ENCODE data around the gene RPL35A.
"Not testable (repeated sequence)": the region's sequence is repeated elsewhere in the genome, so short reads cannot be mapped to it uniquely, and the experiment has no call there.

The RPL35A gene

DNA sequence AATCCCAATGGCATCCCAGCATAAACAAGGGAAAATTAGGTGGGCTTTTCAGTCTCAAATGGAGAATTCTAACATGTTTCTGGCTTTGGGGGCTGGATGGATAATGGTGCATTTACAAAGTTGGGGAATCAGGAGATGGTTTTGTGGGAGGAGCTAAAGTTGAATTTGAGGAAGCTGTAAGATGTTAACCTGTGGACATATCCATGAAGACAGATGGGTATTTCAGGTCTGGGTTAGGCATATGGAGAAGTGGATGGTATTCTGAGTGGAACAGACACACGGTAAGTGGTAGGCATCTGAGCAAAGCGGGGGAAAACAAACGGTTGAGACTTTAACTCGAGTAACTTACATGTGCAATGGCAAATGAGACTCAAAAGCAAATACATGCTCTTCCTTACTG, 8.4 kb downstream of the RPL35A start:
- Mint-ChIP-seq H3K4me3 (peak overlapping the region; percentile 37 to 91), H3K4me1 (ENCODE audit: low read depth in 2 of 2) (peaks cover 42 to 54% of the 10 kb centered on the region in 2 donors), H3K27me3 (no peaks in the 10 kb centered on the region), H3K9me3 (no peaks in the 10 kb centered on the region), H3K36me3 (ENCODE audit: insufficient read depth) (peaks cover 49% of the 10 kb centered on the region), H3K27ac (peak overlapping the region; percentile 54 to 66)
- DNase-seq (no peak), ATAC-seq (replicated peaks) (no peak)

DNA sequence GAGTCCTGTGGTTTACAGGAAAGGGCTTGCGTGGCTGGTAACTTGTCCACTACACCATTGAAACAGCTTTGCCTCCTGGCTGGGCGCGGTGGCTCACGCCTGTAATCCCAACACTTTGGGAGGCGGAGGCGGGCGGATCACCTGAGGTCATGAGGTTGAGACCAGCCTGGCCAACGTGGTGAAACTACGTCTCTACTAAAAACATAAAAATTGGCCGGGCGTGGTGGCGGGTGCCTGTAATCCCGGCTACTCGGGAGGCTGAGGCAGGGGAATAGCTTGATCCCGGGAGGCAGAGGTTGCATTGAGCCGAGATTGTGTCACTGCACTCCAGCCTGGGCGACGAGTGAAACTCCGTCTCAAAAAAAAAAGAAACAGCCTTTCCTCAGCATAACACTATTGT, 8.9 kb downstream of the RPL35A start:
- not testable (repeated sequence) for ATAC-seq (replicated peaks); H3K9me3 Mint-ChIP-seq; H3K27me3 Mint-ChIP-seq; DNase-seq
- Mint-ChIP-seq H3K36me3 (ENCODE audit: insufficient read depth) (peaks cover 44% of the 10 kb centered on the region), H3K4me1 (ENCODE audit: low read depth in 2 of 2) (peaks cover 37 to 49% of the 10 kb centered on the region in 2 donors), H3K4me3 (peak overlapping the region; percentile 37 to 91), H3K27ac (peak overlapping the region; percentile 54 to 66)

DNA sequence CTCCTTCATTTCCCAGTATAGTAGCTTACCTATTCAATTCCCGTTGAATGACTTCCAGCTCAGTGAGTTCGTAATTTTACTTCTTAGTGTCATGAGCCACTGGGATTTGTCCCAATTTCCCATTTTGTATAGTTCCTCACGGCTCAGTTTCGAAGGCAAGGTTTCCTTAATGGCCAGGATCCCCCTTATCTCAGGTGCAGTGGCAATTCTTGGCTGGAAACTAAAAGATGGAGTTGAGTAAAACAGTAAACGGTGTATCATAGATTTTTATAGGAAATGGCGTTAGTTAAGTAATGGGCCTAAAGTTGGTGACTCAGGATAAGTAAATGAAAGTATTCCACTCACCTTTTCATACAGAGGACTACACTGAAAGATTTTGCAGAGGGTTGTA, 9.5 kb downstream of the RPL35A start:
- H3K4me1 Mint-ChIP-seq (ENCODE audit: low read depth in 2 of 2), result peaks cover 34 to 43% of the 10 kb centered on the region in 2 donors
- no peaks in the 10 kb centered on the region for H3K27me3 Mint-ChIP-seq

DNA sequence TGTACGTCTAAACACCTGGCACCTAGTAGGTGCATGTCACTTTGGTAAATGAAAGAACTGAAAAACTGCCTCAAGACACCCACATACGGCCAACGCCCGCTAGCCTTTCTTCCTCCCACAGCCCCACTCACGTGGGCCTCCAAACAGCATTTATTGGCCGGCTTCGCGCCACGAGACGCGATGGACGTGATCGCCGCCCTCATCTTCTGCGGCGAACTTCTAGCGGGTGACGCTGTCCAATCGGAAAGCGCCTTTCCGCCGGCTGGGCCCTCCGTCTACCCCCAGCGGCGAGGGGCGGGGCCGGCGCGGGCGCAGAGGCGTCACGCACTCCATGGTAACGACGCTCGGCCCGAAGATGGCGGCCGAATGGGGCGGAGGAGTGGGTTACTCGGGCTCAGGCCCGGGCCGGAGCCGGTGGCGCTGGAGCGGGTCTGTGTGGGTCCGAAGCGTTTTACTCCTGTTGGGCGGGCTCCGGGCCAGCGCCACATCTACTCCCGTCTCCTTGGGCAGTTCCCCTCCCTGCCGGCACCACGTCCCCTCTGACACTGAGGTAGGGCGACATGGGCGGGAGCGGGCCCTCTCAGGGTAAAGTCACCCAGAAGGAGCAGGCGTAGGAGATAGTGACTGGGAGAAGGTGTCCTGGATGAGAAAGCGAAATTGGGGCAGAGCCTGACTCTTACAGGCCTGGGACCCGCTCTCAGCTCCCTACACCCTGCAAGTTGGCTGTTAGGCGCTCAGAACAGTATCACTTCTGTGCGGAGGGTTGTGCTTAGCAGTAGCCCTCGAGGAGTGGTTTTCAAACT, 10.1 kb downstream of the RPL35A start, which contains the start of gene LMLN:
TSS of gene LMLN (plus strand) at position 327 of the 803 bp plus-strand sequence. CDS start at position 356, 29 bp downstream.
- DNase-seq (peak; percentile 92 to 95 (median 93)), ATAC-seq (replicated peaks) (peak; percentile 95)
- H3K4me3 Mint-ChIP-seq, result peak within 1 kb of the TSS; percentile 91
- peaks cover 32% of the 10 kb centered on the region for H3K36me3 Mint-ChIP-seq (ENCODE audit: insufficient read depth)
- no peaks in the 10 kb centered on the region for H3K27me3 Mint-ChIP-seq
- peaks cover 34 to 38% of the 10 kb centered on the region in 2 donors for H3K4me1 Mint-ChIP-seq (ENCODE audit: low read depth in 2 of 2)
- no peaks in the 10 kb centered on the region for H3K9me3 Mint-ChIP-seq
- peak within 1 kb of the TSS; percentile 89 to 91 for H3K27ac Mint-ChIP-seq

More for the DNA sequence above, 9.5 kb downstream of the RPL35A start:
- Mint-ChIP-seq H3K9me3 (no peaks in the 10 kb centered on the region), H3K4me3 (peak overlapping the region; percentile 91), H3K27ac (peak overlapping the region; percentile 89 to 91), H3K36me3 (ENCODE audit: insufficient read depth) (peaks cover 38% of the 10 kb centered on the region)
- ATAC-seq (replicated peaks) (no peak), DNase-seq (no peak)

DNA sequence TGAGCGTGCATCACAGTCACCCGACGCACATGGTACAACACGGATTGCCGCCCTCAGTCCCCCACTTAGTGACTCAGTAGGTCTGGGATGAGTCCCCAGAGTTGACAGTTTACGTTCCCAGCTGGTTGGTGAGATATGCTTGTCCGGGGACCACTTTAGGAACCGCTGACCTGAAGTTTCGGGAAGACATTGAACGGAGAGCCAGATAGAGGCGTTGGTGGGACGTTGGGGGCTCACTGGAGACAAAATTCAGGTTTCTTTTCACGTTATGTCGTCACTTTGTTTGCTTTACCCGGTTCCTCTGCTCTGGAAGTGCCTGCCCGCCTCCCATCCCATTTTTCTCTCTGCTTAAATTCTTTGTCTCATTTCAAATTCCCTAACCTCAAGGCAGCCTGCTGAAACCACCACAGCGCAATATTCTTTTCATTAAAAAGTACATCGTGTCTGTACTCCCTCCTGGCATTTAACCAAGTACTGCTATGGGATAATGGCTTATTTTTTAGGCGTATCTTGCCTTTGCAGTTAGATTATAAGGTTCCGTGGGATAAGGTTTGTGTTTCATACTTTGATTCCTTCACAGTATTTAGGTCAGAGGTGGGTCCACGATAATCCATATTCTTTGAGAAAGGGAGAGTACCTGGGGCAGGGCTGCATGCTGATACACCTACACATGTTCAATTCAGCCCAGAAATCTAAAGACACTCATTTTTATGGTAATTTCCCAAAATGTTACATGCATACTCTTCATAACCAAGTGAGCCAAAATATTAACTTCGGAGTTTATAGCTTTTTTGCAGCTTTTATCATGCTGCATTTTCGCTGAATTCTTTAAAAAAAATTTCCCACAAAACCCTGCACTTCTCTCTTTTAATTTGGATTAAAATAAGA, 10.9 kb downstream of the RPL35A start:
- peaks cover 23% of the 10 kb centered on the region for H3K36me3 Mint-ChIP-seq (ENCODE audit: insufficient read depth)
- peak overlapping the region; percentile 91 for H3K4me3 Mint-ChIP-seq
- H3K27me3 Mint-ChIP-seq, result no peaks in the 10 kb centered on the region
- peaks cover 34 to 38% of the 10 kb centered on the region in 2 donors for H3K4me1 Mint-ChIP-seq (ENCODE audit: low read depth in 2 of 2)
- ATAC-seq (replicated peaks) (no peak), DNase-seq (no peak)
- H3K27ac Mint-ChIP-seq, result peak overlapping the region; percentile 89 to 91
- H3K9me3 Mint-ChIP-seq, result no peaks in the 10 kb centered on the region

DNA sequence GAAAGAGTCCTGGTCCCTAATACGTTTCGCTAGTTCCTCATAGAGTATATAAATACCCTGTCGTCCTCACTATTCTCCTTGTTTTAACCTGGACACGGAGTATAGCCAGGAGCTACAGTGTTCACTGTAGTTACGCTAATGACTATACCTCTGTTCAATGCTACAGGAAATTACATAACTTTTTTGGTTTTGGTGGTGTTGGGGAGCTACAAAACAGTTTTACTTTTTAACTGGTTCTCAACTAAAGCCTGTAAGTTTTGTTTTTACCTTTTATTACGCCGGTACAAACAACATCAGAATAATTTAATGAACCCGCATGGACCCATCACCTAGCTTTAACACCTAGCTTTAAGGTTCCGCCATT, 11.6 kb downstream of the RPL35A start:
- peak overlapping the region; percentile 69 to 91 for H3K27ac Mint-ChIP-seq
- ATAC-seq (replicated peaks), result no peak
- H3K4me3 Mint-ChIP-seq, result peak overlapping the region; percentile 91

DNA sequence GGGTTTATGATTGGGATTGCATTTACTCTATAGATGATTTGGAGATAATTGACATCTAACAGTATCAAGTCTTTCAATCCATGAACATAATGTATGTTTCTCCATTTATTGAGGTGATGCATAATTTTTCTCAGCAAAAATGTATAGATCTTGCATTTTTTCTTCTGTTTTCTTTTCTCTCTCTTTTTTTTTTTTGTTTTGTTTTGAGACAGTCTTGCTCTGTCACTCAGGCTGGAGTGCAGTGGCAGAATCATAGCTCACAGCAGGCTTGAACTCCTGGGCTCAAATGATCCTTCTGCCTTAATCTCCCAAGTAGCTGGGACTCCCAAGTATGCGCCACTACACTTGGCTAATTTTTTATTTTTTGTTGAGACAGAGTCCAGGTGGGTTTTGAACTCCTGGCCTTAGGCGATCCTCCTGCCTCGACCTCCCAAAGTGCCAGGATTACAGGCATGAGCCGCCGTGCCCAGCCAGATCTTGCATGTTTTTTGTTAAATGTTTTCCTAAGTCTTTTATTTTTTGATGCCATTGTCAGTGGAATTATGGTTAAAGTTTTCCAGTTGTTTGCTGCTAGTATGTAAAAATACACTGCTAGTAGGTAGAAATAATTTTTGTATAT, 13.1 kb downstream of the RPL35A start:
- ATAC-seq (replicated peaks) (no peak), DNase-seq (no peak)
- Mint-ChIP-seq H3K36me3 (ENCODE audit: insufficient read depth) (peaks cover 13% of the 10 kb centered on the region), H3K27me3 (no peaks in the 10 kb centered on the region), H3K27ac (no peak overlapping the region), H3K9me3 (peaks cover 2 to 5% of the 10 kb centered on the region in 2 donors), H3K4me1 (ENCODE audit: low read depth in 2 of 2) (peaks cover 26 to 32% of the 10 kb centered on the region in 2 donors), H3K4me3 (no peak overlapping the region)

More for the DNA sequence above, 11.6 kb downstream of the RPL35A start:
- DNase-seq, result no peak
- Mint-ChIP-seq H3K4me1 (ENCODE audit: low read depth in 2 of 2) (peaks cover 34 to 38% of the 10 kb centered on the region in 2 donors), H3K9me3 (no peaks in the 10 kb centered on the region), H3K27me3 (no peaks in the 10 kb centered on the region), H3K36me3 (ENCODE audit: insufficient read depth) (peaks cover 17% of the 10 kb centered on the region)

DNA sequence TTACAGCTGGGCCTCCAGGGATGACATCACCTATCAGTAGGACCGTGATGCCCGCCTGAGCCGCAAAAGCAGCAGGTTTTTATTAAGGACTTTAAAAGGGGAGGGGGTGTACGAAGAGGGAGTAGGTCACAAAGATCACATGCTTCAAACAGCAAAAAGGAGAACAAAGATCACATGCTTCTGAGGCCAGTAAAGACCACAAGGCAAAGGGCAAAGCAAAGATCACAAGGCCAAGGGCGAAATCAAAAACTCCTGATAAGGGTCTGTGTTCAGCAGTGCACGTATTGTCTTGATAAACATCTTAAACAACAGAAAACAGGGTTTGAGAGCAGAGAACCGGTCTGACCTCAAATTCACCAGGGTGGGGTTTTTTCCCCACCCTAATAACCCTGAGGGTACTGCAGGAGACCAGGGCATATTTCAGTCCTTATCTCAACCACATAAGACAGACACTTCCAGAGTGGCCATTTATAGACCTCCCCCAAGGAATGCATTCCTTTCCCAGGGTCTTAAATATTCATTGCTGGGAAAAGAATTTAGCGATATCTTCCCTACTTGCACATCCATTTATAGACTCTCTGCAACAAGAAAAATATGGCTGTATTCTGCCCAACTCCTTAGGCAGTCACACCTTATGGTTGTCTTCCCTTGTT, 17.5 kb downstream of the RPL35A start:
- H3K9me3 Mint-ChIP-seq; H3K4me3 Mint-ChIP-seq; ATAC-seq (replicated peaks); H3K27ac Mint-ChIP-seq; H3K36me3 Mint-ChIP-seq (ENCODE audit: insufficient read depth); H3K4me1 Mint-ChIP-seq (ENCODE audit: low read depth in 2 of 2); DNase-seq; H3K27me3 Mint-ChIP-seq: not testable (repeated sequence)

DNA sequence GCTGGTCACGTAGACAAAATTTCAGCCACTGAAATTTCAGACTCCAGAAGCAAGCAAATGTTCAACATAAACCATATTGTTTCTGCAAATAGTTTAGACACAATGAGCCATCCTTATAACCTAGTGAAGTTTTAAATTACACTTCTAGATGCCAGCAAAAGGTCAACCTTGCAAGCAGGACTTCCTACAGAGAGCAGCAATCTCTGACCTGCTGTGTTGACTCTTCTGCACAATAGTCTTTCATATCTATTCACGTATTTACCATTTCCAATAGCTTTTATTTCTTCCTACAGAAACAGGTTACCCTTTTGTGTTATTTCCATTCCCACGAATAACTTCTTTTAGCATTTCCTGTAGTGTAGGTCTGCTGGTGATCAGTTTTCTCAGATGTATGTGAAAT, 20.6 kb downstream of the RPL35A start:
- Mint-ChIP-seq H3K27ac (no peak overlapping the region), H3K36me3 (ENCODE audit: insufficient read depth) (peaks cover under 1% of the 10 kb centered on the region)

DNA sequence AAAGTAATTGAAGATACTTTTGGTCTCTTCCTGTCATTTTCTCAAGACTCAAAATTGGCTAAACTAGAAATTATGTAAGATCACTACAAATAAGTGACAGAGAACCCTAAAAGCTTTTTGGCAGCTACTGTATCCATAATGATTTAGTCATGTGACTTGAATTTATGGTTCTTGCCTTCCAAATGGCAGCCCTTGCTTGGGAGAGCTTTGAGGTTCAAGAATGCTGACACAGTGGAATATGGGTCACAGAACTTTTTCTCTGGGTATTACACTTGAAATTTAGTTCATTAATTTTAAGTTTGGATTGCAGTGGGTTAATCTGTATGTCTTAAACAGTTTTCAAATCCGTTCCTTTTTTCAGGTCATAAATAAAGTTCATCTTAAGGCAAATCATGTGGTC, 24.0 kb downstream of the RPL35A start:
- no peak for ATAC-seq (replicated peaks)
- no peaks in the 10 kb centered on the region for H3K9me3 Mint-ChIP-seq
- H3K4me1 Mint-ChIP-seq (ENCODE audit: low read depth in 2 of 2), result no peaks in the 10 kb centered on the region
- no peak overlapping the region for H3K27ac Mint-ChIP-seq
- no peaks in the 10 kb centered on the region for H3K27me3 Mint-ChIP-seq
- peaks cover 5% of the 10 kb centered on the region for H3K36me3 Mint-ChIP-seq (ENCODE audit: insufficient read depth)
- no peak for DNase-seq
- H3K4me3 Mint-ChIP-seq, result no peak overlapping the region

More for the DNA sequence above, 20.6 kb downstream of the RPL35A start:
- no peak for ATAC-seq (replicated peaks)
- peaks cover 2 to 5% of the 10 kb centered on the region in 2 donors for H3K9me3 Mint-ChIP-seq
- no peaks in the 10 kb centered on the region for H3K27me3 Mint-ChIP-seq
- H3K4me3 Mint-ChIP-seq, result no peak overlapping the region
- DNase-seq, result no peak
- no peaks in the 10 kb centered on the region for H3K4me1 Mint-ChIP-seq (ENCODE audit: low read depth in 2 of 2)

DNA sequence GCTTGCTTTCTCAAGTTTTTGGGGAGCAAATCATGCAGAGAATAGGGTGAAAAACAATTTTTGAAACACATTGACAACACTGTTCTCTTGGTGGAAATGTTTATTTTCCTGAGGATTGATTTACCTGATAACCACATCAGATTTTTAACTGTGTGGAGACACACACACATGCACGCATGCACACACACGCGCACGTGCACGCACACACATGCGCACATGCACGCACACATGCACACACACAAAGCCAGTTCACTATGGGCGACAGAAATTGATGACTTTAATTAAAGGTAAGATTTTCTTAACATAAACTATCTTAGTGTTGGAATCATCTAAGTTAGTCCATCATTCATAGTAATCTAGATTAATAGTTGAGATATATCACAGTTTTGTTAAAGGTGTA, 25.3 kb downstream of the RPL35A start:
- no peak overlapping the region for H3K27ac Mint-ChIP-seq
- H3K4me3 Mint-ChIP-seq, result no peak overlapping the region
- no peaks in the 10 kb centered on the region for H3K27me3 Mint-ChIP-seq
- peaks cover 5% of the 10 kb centered on the region for H3K36me3 Mint-ChIP-seq (ENCODE audit: insufficient read depth)
- no peak for DNase-seq
- no peak for ATAC-seq (replicated peaks)
- no peaks in the 10 kb centered on the region for H3K4me1 Mint-ChIP-seq (ENCODE audit: low read depth in 2 of 2)
- H3K9me3 Mint-ChIP-seq, result no peaks in the 10 kb centered on the region

DNA sequence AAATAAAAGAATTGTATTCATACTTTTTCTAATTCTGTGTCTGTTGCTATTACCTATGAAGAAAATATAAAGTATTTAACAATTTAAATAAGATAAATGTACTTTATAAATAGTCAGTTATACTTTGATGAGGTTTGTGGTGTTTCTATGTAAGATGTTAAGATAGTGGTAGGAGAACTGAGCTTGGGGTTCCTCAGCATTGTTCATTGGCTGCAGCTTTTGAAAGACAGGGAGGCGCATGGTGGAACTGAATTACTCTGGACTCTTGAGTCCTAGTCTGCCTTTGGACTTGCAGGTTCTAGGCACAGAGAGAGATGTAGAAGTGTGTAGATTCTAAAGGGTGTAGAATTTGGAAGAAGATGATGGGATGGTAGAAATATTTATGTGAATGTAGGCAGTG, 33.1 kb downstream of the RPL35A start:
- DNase-seq (no peak), ATAC-seq (replicated peaks) (no peak)
- no peaks in the 10 kb centered on the region for H3K4me1 Mint-ChIP-seq (ENCODE audit: low read depth in 2 of 2)
- no peaks in the 10 kb centered on the region for H3K9me3 Mint-ChIP-seq
- H3K4me3 Mint-ChIP-seq, result no peak overlapping the region
- peaks cover 3% of the 10 kb centered on the region for H3K36me3 Mint-ChIP-seq (ENCODE audit: insufficient read depth)
- no peak overlapping the region for H3K27ac Mint-ChIP-seq
- no peaks in the 10 kb centered on the region for H3K27me3 Mint-ChIP-seq

DNA sequence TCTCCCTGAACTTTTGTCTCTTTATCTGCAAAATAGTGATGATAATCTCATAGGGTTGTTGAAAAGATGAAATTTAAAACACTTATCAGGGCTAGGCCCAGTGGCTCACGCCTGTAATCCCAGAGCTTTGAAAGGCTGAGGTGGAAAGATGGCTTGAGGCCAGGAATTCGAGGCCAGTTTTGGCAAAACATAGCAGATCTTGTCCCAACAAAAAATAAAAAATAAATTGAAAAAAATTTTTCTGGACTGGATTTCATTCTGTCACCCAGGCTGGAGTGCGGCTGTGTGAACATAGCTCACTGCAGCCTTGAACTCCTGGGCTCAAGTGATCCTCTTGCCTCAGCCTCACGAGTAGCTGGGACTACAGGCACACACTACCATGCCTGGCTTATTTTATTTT, 39.7 kb downstream of the RPL35A start:
- Mint-ChIP-seq H3K9me3 (no peaks in the 10 kb centered on the region), H3K27me3 (no peaks in the 10 kb centered on the region), H3K36me3 (ENCODE audit: insufficient read depth) (peaks cover 5% of the 10 kb centered on the region), H3K27ac (no peak overlapping the region), H3K4me1 (ENCODE audit: low read depth in 2 of 2) (no peaks in the 10 kb centered on the region), H3K4me3 (no peak overlapping the region)
- no peak for DNase-seq
- no peak for ATAC-seq (replicated peaks)

Data from effector memory CD8-positive, alpha-beta T cell (primary cell).